ENCODE results near the gene DES. TPM values are rescaled to one million over a fixed set of nuclear protein-coding genes. Genes with fewer than 3 reads are reported as not detected.

DES gene
- total RNA-seq, 1 donor from 2014 or later: 19.8 TPM

DNA sequence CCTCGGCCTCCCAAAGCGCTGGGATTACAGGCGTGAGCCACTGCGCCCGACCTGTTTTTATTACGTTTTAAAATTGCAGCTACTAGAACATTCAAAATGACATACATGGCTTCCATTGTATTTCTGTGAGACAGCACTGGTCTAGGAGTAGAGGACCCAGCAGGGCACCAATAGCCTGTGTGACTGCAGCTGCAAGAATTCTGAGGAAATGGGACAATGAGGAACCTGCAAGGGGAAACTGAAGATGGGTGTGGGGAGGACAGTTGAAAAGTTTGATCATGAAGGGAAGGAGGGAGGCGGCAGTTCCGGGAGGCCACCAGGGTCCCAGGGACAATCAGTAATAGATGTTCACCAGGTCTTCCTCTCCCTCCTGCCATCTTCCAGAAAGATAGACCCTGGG lies 16.6 kb upstream of the DES start:
- no peak for TF ChIP-seq CTCF (IDR thresholded peaks at IDR 0.05)
- no peak overlapping the region for H3K27ac Mint-ChIP-seq (ENCODE audit: unreplicated experiment)
- no peaks in the 10 kb centered on the region for H3K27me3 Mint-ChIP-seq (ENCODE audit: low read depth)
- H3K9me3 Mint-ChIP-seq (ENCODE audit: low read depth): no peaks in the 10 kb centered on the region
- H3K4me3 Mint-ChIP-seq (ENCODE audit: unreplicated experiment): no peak overlapping the region
- H3K4me1 Mint-ChIP-seq (ENCODE audit: low read depth): peaks cover 23% of the 10 kb centered on the region
- no peaks in the 10 kb centered on the region for H3K36me3 Mint-ChIP-seq (ENCODE audit: low read depth)
- DNase-seq (ENCODE audit: low spot score): no peak

DNA sequence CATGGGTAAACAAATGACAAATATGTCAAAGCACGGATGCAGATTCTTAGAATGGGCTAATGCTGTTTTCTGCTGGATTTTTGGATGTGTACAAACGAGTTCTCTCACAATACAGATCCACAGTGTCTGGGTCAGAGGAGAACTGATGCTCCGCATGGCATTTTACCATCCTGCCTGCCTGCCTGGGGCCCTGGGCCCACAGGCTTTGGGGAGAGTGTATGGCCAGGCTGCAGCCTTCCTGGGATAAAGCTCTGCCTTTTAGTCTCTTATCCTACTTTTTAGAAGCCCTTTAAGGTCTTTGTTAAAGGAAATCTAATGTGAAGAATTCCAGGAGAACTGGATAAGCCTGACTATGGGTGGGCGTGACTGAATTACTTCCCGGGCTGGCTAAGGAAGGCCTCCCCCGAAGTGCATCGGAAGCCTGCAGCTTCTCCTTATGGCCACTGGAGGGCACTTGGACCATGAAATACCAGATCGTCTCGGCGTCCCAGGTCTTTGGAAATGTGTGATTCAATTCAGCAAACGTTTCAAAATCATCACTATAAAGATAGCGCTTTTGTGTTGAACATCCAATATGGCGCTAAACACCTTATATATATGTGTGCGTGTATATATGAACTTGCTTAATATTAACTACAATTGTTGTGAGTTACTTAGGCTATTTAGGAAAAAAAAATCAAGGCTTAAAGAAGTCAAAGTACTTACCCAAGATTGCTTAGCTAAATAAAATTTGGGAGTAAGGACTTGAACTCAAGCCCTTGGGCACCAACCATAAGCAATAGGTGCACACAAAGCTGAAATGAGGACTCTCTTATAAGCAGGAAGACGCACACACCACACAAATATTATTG lies 15.3 kb upstream of the DES start:
- Mint-ChIP-seq H3K27ac (ENCODE audit: unreplicated experiment) (no peak overlapping the region), H3K27me3 (ENCODE audit: low read depth) (no peaks in the 10 kb centered on the region), H3K36me3 (ENCODE audit: low read depth) (no peaks in the 10 kb centered on the region), H3K9me3 (ENCODE audit: low read depth) (no peaks in the 10 kb centered on the region), H3K4me1 (ENCODE audit: low read depth) (peaks cover 26% of the 10 kb centered on the region), H3K4me3 (ENCODE audit: unreplicated experiment) (no peak overlapping the region)
- peak; percentile 47 for DNase-seq (ENCODE audit: low spot score)
- peak; percentile 96 for TF ChIP-seq CTCF (IDR thresholded peaks at IDR 0.05)

GRCh38 chr2:219403861-219404260 lies 14.3 kb upstream of the DES start:
- no peak for DNase-seq (ENCODE audit: low spot score)
- no peak for TF ChIP-seq CTCF (IDR thresholded peaks at IDR 0.05)
- no peak overlapping the region for H3K4me3 Mint-ChIP-seq (ENCODE audit: unreplicated experiment)
- H3K27ac Mint-ChIP-seq (ENCODE audit: unreplicated experiment): no peak overlapping the region
- H3K36me3 Mint-ChIP-seq (ENCODE audit: low read depth): no peaks in the 10 kb centered on the region
- no peaks in the 10 kb centered on the region for H3K9me3 Mint-ChIP-seq (ENCODE audit: low read depth)
- peaks cover 34% of the 10 kb centered on the region for H3K4me1 Mint-ChIP-seq (ENCODE audit: low read depth)
- H3K27me3 Mint-ChIP-seq (ENCODE audit: low read depth): no peaks in the 10 kb centered on the region

DNA sequence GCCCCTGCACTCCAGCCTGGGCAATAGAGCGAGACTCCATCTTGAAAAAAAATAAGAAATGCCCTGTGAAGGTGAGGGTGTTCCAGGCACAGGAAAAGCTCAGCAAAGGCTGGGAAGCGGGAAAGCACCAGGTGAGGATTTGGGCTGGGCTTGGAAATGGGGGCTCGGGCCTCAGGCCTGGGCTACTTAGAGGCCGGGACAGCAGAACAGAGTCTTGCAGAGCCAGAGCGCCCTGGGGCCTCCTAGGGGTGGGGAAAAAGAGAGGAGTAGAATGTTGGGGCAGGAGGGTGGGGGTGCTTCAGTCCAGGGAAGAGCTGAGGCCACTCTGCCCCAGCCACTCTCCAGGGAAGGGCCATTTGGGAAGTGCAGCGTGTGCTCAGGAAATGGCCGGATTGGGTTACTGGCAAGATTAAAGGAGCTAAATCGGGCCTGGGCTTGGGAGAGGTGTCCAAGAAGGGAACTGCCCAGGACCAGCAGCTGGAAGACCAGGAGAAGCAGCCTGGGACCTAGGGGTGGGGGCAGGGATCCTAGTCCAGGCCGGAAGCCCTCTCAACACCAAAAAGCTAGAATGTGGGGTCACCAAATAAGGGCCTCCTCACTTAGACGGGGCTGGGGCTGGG lies 13.8 kb upstream of the DES start:
- H3K4me1 Mint-ChIP-seq (ENCODE audit: low read depth): peaks cover 34% of the 10 kb centered on the region
- no peaks in the 10 kb centered on the region for H3K9me3 Mint-ChIP-seq (ENCODE audit: low read depth)
- H3K4me3 Mint-ChIP-seq (ENCODE audit: unreplicated experiment): no peak overlapping the region
- no peak for TF ChIP-seq CTCF (IDR thresholded peaks at IDR 0.05)
- H3K36me3 Mint-ChIP-seq (ENCODE audit: low read depth): no peaks in the 10 kb centered on the region
- H3K27me3 Mint-ChIP-seq (ENCODE audit: low read depth): no peaks in the 10 kb centered on the region
- peak overlapping the region; percentile 65 for H3K27ac Mint-ChIP-seq (ENCODE audit: unreplicated experiment)
- no peak for DNase-seq (ENCODE audit: low spot score)

DNA sequence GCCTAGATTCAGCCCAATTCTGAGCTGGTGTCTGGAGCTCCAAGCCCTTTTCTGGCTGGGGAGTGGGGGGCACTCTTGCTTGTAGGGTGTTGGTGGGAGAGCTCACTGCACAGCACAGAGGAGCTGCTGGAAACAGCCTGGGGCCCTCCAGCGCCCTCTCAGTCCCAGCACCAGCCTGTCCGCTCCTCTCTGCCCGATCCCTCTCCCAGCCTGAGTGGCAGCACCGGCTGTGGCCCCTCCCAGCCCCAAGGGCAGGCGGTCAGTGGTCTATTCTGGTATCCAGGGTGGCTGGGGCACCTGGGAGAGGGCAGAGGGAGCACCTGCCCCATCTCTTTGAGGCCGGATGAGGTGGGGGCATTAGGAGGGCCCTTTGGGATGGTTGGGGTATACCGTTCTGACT lies 13.2 kb upstream of the DES start:
- no peaks in the 10 kb centered on the region for H3K27me3 Mint-ChIP-seq (ENCODE audit: low read depth)
- DNase-seq (ENCODE audit: low spot score): no peak
- peaks cover 34% of the 10 kb centered on the region for H3K4me1 Mint-ChIP-seq (ENCODE audit: low read depth)
- no peak overlapping the region for H3K4me3 Mint-ChIP-seq (ENCODE audit: unreplicated experiment)
- no peaks in the 10 kb centered on the region for H3K36me3 Mint-ChIP-seq (ENCODE audit: low read depth)
- no peak for TF ChIP-seq CTCF (IDR thresholded peaks at IDR 0.05)
- H3K27ac Mint-ChIP-seq (ENCODE audit: unreplicated experiment): peak overlapping the region; percentile 65
- no peaks in the 10 kb centered on the region for H3K9me3 Mint-ChIP-seq (ENCODE audit: low read depth)
